Limb (tissue), 2 donors: Measurements from ENCODE around the gene GNAQ.
"Not testable (repeated sequence)": the region's sequence is repeated elsewhere in the genome, so short reads cannot be mapped to it uniquely, and the experiment has no call there.

Experiments used
- DNase-seq, 2 donors: peaks; one replicate each; pipeline ENCODE4 v3.0.0-alpha.2; 2016; ENCODE audit errors: extremely low spot score in 2 of 2

GNAQ gene

GRCh38 chr9:77879437-77879943, 152.1 kb downstream of the GNAQ start:
- no peak for DNase-seq

GRCh38 chr9:77878793-77879192, 152.8 kb downstream of the GNAQ start:
- DNase-seq: not testable (repeated sequence)

GRCh38 chr9:77877976-77878375, 153.6 kb downstream of the GNAQ start:
- DNase-seq: no peak

GRCh38 chr9:77876590-77876989, 155.0 kb downstream of the GNAQ start:
- no peak for DNase-seq

GRCh38 chr9:77876091-77876490, 155.5 kb downstream of the GNAQ start:
- DNase-seq: peak in 1 of 2 donors; percentile 41

GRCh38 chr9:77872863-77873262, 158.7 kb downstream of the GNAQ start:
- no peak for DNase-seq

GRCh38 chr9:77872177-77872576, 159.4 kb downstream of the GNAQ start:
- no peak for DNase-seq

GRCh38 chr9:77871483-77871882, 160.1 kb downstream of the GNAQ start:
- no peak for DNase-seq

GRCh38 chr9:77866878-77867277, 164.7 kb downstream of the GNAQ start:
- no peak for DNase-seq

- DNase-seq: no peak
These were observed 166.1 kb downstream of the GNAQ start for GRCh38 chr9:77865385-77866047.

GRCh38 chr9:77864211-77864889, 167.3 kb downstream of the GNAQ start:
- DNase-seq: no peak

GRCh38 chr9:77863638-77864037, 168.0 kb downstream of the GNAQ start:
- not testable (repeated sequence) for DNase-seq

GRCh38 chr9:77860953-77861352, 170.7 kb downstream of the GNAQ start:
- DNase-seq: not testable (repeated sequence)

- DNase-seq: no peak
These were observed 173.9 kb downstream of the GNAQ start for GRCh38 chr9:77857513-77858259.

- no peak for DNase-seq
These were observed 175.0 kb downstream of the GNAQ start for GRCh38 chr9:77856615-77857014.

- no peak for DNase-seq
These were observed 176.7 kb downstream of the GNAQ start for GRCh38 chr9:77854916-77855311.

GRCh38 chr9:77854258-77854915, 177.2 kb downstream of the GNAQ start:
- no peak for DNase-seq

GRCh38 chr9:77853716-77854115, 177.9 kb downstream of the GNAQ start:
- no peak for DNase-seq

- DNase-seq: no peak
These were observed 179.6 kb downstream of the GNAQ start for GRCh38 chr9:77851882-77852595.

- DNase-seq: no peak
These were observed 182.7 kb downstream of the GNAQ start for GRCh38 chr9:77848897-77849296.

- DNase-seq: no peak
These were observed 183.2 kb downstream of the GNAQ start for GRCh38 chr9:77848404-77848803.
